Measurements from ENCODE around the gene GLI1. TPM values are rescaled to one million over a fixed set of nuclear protein-coding genes. Genes with fewer than 3 reads are reported as not detected.

Gene GLI1
- total RNA-seq, 4 donors from 2014 or later: 0.17 to 0.98 (median 0.84) TPM; not detected in 1

GRCh38 chr12:57429473-57430111, 30.0 kb upstream of the GLI1 start:
- DNase-seq (ENCODE audit: extremely low spot score): no peak
- Histone ChIP-seq H3K9me3 (no peaks in the 10 kb centered on the region), H3K36me3 (peaks cover 0 to 9% (median 2%) of the 10 kb centered on the region in 4 donors), H3K27ac (replicated peaks in 1 of 4) (peak overlapping the region; percentile 90 to 98 (median 98)), H3K4me3 (peak overlapping the region; percentile 66 to 97 (median 78)), H3K27me3 (no peaks in the 10 kb centered on the region), H3K4me1 (peaks cover 12 to 26% (median 17%) of the 10 kb centered on the region in 4 donors)
- intact Hi-C loops (cut with DNase I): no loop called here
- 35% methylated on average over 9 of the region's 9 CpGs for WGBS
- TF ChIP-seq POLR2A (IDR thresholded peaks at IDR 0.05; ENCODE audit: low read depth) (no peak), EP300 (IDR thresholded peaks at IDR 0.05) (no peak), CTCF (IDR thresholded peaks at IDR 0.05) (no peak), POLR2AphosphoS5 (IDR thresholded peaks at IDR 0.05) (no peak)

GRCh38 chr12:57430112-57430930, 29.3 kb upstream of the GLI1 start:
- intact Hi-C loops (cut with DNase I): no loop called here
- no peaks in the 10 kb centered on the region for H3K9me3 ChIP-seq
- WGBS: under 1% methylated on average over 23 of the region's 74 CpGs
- TF ChIP-seq EP300 (IDR thresholded peaks at IDR 0.05): no peak
- TF ChIP-seq POLR2A (IDR thresholded peaks at IDR 0.05; ENCODE audit: low read depth): no peak
- TF ChIP-seq POLR2AphosphoS5 (IDR thresholded peaks at IDR 0.05): no peak
- peak in 1 of 3 experiments; percentile 13 for TF ChIP-seq CTCF (IDR thresholded peaks at IDR 0.05)
- no peaks in the 10 kb centered on the region for H3K27me3 ChIP-seq
- peaks cover 0 to 7% (median 1%) of the 10 kb centered on the region in 4 donors for H3K36me3 ChIP-seq
- peak overlapping the region; percentile 66 to 97 (median 78) for H3K4me3 ChIP-seq
- no peak for DNase-seq (ENCODE audit: extremely low spot score)
- peak overlapping the region; percentile 90 to 98 (median 98) for H3K27ac ChIP-seq (replicated peaks in 1 of 4)
- peaks cover 12 to 26% (median 17%) of the 10 kb centered on the region in 4 donors for H3K4me1 ChIP-seq

GRCh38 chr12:57430931-57431566, 28.5 kb upstream of the GLI1 start, which contains the start of gene R3HDM2:
Gene R3HDM2 (minus strand): TSS chr12:57431043. CDS start chr12:57310428, 120,615 bp downstream.
- no peaks in the 10 kb centered on the region for H3K27me3 ChIP-seq
- no peaks in the 10 kb centered on the region for H3K36me3 ChIP-seq
- H3K27ac ChIP-seq (replicated peaks in 1 of 4): peak within 1 kb of the TSS; percentile 90 to 98 (median 98)
- DNase-seq (ENCODE audit: extremely low spot score): peak; percentile 98
- intact Hi-C loops (cut with DNase I): no loop called here
- no peaks in the 10 kb centered on the region for H3K9me3 ChIP-seq
- H3K4me1 ChIP-seq: peaks cover 12 to 26% (median 17%) of the 10 kb centered on the region in 4 donors
- H3K4me3 ChIP-seq: peak within 1 kb of the TSS; percentile 66 to 97 (median 78)
- TF ChIP-seq CTCF (IDR thresholded peaks at IDR 0.05): peak in 1 of 3 experiments; percentile 21
- peak; percentile 88 for TF ChIP-seq POLR2A (IDR thresholded peaks at IDR 0.05; ENCODE audit: low read depth)
- peak; percentile 98 for TF ChIP-seq POLR2AphosphoS5 (IDR thresholded peaks at IDR 0.05)
- TF ChIP-seq EP300 (IDR thresholded peaks at IDR 0.05): no peak
- WGBS: 2% methylated on average over 31 of the region's 41 CpGs

- TF ChIP-seq EP300 (IDR thresholded peaks at IDR 0.05) (no peak), CTCF (IDR thresholded peaks at IDR 0.05) (no peak), POLR2A (IDR thresholded peaks at IDR 0.05; ENCODE audit: low read depth) (no peak), POLR2AphosphoS5 (IDR thresholded peaks at IDR 0.05) (no peak)
- peaks cover 12 to 26% (median 17%) of the 10 kb centered on the region in 4 donors for H3K4me1 ChIP-seq
- no peak for DNase-seq (ENCODE audit: extremely low spot score)
- WGBS: 91% methylated on average over 11 of the region's 11 CpGs
- no peaks in the 10 kb centered on the region for H3K9me3 ChIP-seq
- intact Hi-C loops (cut with DNase I): no loop called here
- H3K27me3 ChIP-seq: no peaks in the 10 kb centered on the region
- peak overlapping the region; percentile 90 to 98 (median 98) for H3K27ac ChIP-seq (replicated peaks in 1 of 4)
- H3K4me3 ChIP-seq: peak overlapping the region; percentile 66 to 97 (median 78)
- no peaks in the 10 kb centered on the region for H3K36me3 ChIP-seq
These were observed 27.9 kb upstream of the GLI1 start for GRCh38 chr12:57431654-57432188.

All from esophagus muscularis mucosa (tissue), 4 donors.